Dedifferentiated amniotic fluid mesenchymal stem cell (primary cell): ENCODE measurements around the gene ZP4.
"Not testable (repeated sequence)": the region's sequence is repeated elsewhere in the genome, so short reads cannot be mapped to it uniquely, and the experiment has no call there.

ENCODE experiments used
- DNase-seq: peaks from one replicate; pipeline ENCODE4 v3.0.0-alpha.2; 2016; ENCODE audit errors: extremely low spot score

ZP4 gene

DNA sequence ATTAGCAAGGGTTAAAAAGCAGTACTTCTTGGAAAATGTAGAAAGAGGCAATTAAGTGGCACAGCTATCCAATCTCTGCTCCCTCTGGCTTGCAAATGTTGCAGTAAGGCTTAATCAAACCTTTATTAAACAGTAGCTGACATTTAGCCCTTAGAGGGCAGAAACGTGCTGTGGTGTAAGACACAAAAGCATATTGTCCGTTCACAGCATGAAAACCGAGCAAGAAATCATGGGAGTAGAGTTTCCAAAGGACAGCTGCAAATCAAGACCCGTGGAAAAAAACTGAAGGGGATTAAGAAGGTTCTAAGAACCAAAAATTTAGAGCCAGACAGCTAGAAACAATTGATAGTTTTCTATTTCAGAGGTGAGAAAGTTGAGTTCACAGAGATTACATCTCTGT lies 13.1 kb downstream of the ZP4 start:
- no peak for DNase-seq

DNA sequence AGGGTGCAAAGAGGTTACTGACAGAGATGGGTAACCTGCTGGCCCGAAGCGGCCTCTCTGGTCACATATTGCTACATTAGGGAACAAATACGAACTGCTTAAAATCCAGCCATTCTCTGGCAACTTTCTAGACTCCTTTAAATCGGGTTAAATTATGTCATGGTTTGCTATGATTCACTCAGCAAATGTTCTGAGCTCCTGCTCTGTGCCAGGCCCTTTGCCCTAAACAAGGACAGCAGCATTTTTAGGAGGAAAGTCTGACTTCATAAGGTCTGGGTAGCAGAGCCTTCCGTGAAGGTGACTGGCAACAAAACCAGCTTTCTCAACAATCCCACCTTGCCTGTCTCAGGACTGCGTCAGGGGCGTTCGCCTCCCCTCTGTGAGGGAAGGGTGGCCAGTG lies 15.4 kb downstream of the ZP4 start:
- no peak for DNase-seq

DNA sequence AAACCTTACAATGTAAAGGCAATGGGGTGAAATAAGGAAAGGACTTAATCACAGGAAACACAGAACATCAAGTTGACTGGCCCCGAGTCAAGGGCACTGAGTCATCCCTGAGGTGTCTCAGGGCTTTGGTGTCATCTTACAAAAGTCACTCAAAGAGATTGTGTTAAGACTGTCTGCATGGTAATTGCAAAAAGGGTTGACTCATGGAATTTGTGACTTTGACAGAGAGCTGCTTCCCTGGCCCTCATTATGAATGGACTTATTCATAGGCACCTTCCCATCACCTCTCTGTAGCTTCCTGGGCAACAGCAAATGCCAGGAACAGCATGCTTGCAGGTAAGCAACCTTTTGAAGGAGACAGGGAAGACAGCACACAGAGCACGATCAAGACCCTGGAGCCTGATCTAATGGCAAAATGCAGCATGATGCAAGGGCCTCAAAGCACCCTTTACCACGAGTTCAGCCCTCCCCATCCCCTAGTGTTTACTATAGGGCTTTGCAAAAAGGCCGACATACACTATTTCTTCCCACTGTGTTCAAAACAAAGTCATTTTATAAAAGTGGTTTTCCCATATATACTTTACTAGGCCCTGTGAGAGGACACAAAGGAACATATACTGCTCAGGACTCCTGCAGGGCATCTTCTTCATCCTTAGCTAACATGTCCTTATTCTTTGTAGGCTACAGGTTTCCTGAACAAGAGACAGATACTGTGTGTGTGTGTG lies 17.1 kb downstream of the ZP4 start:
- no peak for DNase-seq

DNA sequence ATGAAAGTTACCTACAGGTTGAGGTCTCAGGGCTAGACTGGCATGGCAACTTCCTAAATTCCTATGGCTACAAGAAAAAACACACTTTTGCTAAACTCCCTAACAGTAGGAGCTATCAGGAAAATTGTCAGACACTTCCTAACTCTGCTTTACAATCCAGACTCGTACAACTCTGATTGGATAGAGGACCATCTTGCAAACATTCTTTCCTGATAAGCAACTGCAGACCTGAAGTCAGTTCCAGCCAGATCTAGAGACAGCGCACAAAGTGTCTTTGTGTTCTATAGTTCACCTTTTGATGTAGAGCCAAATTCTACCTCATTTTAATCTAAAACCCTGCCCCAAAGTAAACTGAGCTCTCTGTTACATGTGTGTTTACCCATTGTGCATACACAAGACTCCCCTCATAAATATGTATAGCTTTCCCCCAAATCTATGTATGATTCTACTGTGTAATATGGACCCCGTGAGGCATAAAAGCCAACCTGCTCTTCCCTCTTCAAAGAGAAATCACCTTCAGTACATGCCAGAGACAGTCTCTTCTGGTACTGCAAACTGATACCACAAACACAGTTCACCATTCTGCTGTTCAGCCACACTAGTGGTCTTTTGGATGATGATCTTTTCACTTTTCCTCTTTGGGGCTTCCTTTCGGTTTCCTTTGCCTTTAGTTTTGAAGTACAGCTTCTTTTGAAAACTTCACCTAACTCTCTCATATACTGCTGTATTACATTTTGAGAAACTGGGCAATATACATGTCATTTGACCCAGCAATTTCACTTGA lies 21.7 kb downstream of the ZP4 start:
- no peak for DNase-seq

GRCh38 chr1:237867380-237867888 lies 23.3 kb downstream of the ZP4 start:
- DNase-seq = no peak

DNA sequence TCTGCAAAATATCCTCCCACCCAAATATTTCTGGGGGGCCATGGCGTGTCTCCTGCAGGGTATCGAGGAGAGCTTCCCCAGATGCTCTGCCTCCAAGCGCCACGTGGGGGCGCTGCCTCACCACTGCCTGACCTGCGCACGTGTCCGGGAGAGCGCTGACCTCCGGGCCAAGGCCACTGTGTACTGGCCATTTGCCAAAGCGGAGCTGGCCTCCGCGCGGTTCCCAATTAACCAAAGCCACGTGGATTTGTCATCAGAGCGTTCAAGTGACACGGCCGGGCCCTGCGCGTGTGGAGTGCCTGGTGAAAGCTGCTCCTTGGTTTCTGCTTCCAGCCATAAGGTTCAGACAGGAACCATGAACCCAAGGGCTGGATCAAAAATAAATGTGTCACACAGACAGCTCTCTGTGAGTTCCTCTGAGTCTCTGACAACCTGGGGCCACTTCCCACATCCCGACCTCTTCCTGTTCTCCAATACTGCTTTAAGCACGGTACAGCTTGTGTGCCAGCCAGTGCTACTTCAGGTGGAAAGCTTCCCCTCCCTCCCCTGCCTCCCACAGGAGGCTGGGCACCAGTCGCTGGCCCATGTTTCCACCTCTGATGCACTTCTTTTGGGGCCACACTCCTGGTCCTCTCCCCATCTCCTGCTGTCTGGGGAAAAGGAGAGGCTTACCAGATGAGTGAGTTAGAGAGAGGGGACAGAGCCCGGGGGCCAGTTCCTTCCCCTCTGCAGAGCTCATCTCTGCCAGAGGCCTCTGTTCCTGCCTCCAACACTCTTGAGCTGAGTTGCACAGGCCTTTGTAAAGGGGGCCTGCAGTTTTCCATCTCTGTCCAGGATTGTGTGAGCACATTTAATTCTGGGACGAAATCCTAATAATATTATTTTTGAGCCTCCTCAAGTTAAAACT lies 26.1 kb downstream of the ZP4 start:
- no peak for DNase-seq

DNA sequence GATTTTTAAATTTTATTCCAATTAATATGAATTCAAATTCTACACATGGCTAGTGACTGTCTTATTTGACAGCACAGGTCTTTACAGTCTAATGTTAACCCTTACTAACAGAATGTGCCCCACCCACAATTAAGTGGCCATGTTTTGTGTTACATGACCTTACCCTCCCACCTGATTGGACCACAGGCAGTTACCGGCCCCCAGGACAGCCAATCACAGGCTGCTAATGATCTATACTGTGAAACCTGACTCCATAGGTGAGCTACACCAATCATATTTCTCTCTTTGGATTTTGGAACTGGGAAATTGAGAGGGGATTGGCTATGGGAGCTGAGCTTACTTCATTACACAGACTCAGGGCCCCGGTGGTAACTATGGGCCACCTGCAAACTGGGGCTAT lies 27.5 kb downstream of the ZP4 start:
- no peak for DNase-seq

DNA sequence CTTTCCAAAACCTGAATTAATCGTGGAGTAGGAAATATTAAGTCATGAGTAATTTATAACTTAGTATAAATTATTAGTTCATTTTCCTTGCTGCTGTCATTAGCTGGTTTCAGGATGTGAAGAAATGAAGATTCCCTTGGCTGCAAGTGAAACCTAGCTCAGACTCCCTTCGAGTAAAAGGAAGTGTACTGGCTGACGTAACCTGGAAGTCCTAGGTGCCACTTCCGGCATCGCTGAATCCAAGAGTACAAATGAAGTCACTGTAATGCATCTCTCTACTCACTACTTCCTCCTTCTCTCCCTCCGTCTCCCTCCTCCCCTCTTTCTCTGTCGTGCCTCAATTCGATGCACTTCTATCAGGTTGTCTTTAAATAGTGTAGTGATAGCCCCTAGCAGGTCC lies 28.8 kb downstream of the ZP4 start:
- no peak for DNase-seq

- DNase-seq = no peak
Measured at GRCh38 chr1:237858992-237859391, 31.7 kb downstream of the ZP4 start.

DNA sequence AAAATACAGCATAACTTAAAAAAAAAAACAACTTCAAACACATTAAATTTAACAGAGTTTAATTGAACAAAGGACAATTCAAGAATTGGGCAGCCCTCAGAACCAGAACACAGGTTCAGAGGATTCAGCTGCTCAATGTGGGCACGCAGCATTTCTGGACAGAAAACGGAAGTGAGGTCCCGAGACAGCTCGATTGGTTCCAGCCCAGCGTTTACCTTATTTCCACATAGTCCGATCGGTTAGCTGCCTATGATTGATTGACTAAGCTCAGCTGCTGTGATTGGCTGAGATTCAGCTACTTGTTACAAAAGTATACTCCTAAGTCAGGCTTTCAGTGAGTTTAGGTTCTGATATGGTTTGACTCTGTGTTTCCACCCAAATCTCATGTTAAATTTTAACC lies 33.3 kb downstream of the ZP4 start:
- no peak for DNase-seq

DNA sequence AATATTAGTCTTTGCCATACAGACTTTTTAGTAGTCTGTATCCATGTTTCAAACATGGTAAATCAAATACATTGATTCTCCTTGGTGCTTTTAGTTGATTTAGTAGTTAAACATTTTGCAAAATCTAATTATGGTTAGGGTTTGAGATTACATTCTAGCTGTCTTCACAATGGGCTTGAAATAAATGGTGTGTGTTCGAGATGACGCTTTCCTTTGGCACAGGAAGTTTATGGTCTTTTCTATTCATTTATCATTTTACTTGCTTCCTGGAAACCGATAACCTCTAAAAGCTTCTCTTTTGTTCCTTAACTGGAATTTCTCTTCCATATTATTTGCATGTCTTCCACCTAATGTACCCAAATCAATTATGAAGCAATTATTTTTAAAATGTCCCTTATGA lies 38.4 kb downstream of the ZP4 start:
- no peak for DNase-seq

DNA sequence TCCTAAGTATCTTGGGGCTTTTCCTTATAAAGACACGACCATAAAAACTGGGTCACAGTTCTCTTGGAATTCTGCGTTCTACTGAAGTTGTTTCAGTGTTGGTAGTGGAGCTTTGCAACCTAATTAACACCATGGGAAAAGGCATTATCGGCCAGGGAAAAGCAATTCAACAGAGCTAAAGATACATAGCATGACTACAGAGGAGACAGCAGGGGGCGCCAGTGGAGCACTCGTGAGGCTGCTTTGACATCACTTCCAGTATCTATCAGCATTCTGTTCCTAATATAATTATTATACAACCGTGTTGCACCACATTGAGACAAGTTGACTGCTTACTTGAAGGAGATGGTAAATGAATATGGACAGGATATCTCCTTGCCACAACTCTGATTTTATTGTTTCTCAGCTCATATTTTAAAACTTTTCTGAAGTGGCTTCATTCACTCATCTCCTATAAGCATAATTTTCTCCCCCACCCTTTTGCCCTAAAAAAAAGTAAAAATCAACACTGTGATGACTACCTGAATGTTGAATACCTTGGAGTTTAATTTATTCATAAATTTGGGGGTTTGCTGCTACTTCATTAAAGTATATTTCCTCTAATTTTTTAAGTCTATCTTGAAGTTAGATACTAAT lies 39.4 kb downstream of the ZP4 start:
- DNase-seq = no peak

DNA sequence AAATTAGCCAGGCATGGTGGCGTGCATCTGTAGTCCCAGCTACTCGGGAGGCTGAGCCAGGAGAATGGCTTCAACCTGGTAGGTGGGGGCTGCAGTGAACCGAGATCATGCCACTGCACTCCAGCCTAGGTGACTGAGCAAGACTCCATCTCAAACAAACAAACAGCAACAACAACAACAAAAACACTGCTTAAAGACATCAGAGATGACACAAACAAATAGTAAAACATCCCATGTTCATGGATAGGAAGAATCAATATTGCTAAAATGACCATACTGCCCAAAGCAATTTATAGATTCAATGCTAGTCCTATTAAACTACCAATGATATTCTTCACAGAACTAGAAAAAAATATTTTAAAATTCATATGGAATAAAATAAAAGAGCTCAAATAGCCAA lies 47.2 kb downstream of the ZP4 start:
- DNase-seq = not testable (repeated sequence)

DNA sequence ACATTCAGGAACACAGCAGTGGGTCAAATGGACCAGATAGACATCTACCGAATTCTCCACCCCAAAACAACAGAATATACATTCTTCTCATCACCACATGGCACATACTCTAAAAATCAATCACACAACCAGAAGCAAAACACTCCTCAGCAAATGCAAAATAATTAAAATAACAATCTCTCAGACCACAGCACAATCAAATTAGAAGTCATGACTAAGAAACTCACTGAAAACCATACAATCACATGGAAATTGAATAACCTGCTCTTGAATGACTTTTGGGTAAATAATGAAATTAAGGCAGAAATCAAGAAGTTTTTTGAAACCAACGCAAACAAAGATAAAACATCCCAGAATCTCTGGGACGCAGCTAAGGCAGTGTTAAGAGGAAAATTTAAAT lies 49.2 kb downstream of the ZP4 start:
- no peak for DNase-seq

- no peak for DNase-seq
Measured at GRCh38 chr1:237838904-237839534, 51.7 kb downstream of the ZP4 start.

GRCh38 chr1:237838320-237838719 lies 52.4 kb downstream of the ZP4 start:
- DNase-seq = no peak

GRCh38 chr1:237834461-237834860 lies 56.3 kb downstream of the ZP4 start:
- DNase-seq = no peak

DNA sequence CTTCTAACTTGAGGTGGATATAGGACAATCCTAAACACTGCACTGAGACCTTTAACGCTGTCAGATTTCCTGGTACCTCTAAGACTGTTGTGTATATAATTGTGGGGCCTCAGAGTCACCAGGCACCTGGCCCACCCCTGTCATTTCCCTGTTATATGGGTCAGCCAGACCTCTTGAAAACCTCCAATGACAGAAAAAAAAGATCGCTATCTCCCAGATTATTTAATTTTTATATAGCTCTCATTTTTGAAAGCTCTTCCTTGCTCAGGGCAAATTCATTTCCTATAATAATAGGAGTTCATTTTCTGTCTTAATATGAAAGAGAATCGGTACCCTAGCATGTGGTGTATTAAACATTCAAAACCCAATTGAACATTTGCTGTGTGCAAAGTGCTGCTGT lies 56.7 kb downstream of the ZP4 start:
- no peak for DNase-seq

DNA sequence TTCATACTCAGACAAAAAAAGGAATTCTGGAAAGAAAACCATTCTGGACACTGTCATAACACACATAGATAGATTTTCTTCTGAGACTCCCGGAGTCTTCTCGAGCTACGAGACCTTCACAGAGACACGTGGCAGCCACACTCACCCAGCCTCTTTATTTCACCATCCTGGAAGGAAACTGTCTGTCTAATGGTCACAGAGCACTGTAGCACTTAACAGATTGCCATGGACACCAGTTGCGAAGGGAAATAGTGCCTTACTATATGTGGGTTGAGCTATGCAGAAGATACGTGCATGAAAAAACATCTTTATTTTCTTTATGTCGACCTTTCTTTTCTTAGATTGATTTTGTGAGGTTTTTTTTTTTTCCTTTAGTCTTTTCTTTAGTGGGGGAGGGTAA lies 57.9 kb downstream of the ZP4 start:
- no peak for DNase-seq
